Activated CD4-positive, alpha-beta memory T cell treated with anti-CD3 and anti-CD28 coated beads for 36 hours (primary cell): Measurements from ENCODE around the gene ADRB1. TPM values are rescaled to one million over a fixed set of nuclear protein-coding genes. Genes with fewer than 3 reads are reported as not detected.

Experiments
- CTCF ChIA-PET: fragments of 350-600 bp; sonication (Branson Sonifier 250); formaldehyde crosslinking; loops from one replicate; lab custom pipeline; 2021; ENCODE audit warnings: antibody characterized with exemption, inconsistent platforms; lab: Charles Lee
- POLR2A ChIA-PET: fragments of 350-600 bp; sonication (Branson Sonifier 250); formaldehyde crosslinking; loops from one replicate; lab custom pipeline; 2021; ENCODE audit warnings: antibody characterized with exemption; lab: Charles Lee
- DNase-seq: peaks from one replicate; pipeline ENCODE4 v3.0.0-alpha.2; 2020
- H3K27ac Mint-ChIP-seq: one replicate; pipeline ENCODE4 v1.8.0; 2021; ENCODE audit warnings: mixed read lengths
- H3K27me3 Mint-ChIP-seq: one replicate; pipeline ENCODE4 v1.8.0; 2021; ENCODE audit warnings: mixed read lengths
- H3K36me3 Mint-ChIP-seq: one replicate; pipeline ENCODE4 v1.8.0; 2021; ENCODE audit warnings: mixed read lengths
- H3K4me1 Mint-ChIP-seq: one replicate; pipeline ENCODE4 v1.8.0; 2021; ENCODE audit warnings: low read depth, mixed read lengths
- H3K4me3 Mint-ChIP-seq: one replicate; pipeline ENCODE4 v1.8.0; 2021; ENCODE audit warnings: mild to moderate bottlenecking, mixed read lengths
- H3K9me3 Mint-ChIP-seq: one replicate; pipeline ENCODE4 v1.8.0; 2021; ENCODE audit warnings: mixed read lengths
- intact Hi-C: fragments of 100-400 bp; cut with micrococcal nuclease; formaldehyde crosslinking; loops from one replicate; pipeline ENCODE4 v1.15.1; 2023
- total RNA-seq, 2 experiments: library from RNA; stranded (reverse); gene quantifications; one replicate each; pipeline ENCODE4 v1.2.3, GENCODE V29; 2021

The ADRB1 gene
- total RNA-seq, 2 experiments from 2014 or later = not detected

DNA sequence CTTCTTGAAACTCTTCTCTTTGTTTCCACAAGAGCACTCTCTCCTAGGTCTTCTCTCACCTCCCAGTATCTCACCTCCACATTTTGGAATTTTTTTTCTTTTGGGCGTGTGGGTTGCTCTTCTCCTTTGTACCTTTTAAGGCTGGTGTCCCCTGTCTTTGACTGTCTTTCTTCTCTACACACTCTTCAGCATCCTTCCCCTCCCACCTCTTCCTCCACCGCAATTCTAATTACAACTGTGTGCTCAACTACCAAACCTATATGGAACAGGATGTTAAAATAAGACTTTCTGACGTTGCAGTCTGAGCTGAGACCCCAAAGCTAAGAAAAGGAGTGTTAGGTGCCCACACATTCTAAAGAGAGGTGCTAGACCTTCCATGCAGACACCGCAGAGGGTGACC lies 14.0 kb upstream of the ADRB1 start:
- Mint-ChIP-seq H3K4me3 (no peak overlapping the region), H3K27ac (no peak overlapping the region), H3K9me3 (no peaks in the 10 kb centered on the region), H3K27me3 (peaks cover 13% of the 10 kb centered on the region), H3K4me1 (peaks cover 16% of the 10 kb centered on the region), H3K36me3 (no peaks in the 10 kb centered on the region)
- ChIA-PET POLR2A (interaction anchor here (0.6 kb wide), 1 partner anchor 815 kb away, joined by 4 read pairs; no protein-coding TSS in a partner anchor), CTCF (no interaction called here)
- intact Hi-C loops = no loop called here
- no peak for DNase-seq

DNA sequence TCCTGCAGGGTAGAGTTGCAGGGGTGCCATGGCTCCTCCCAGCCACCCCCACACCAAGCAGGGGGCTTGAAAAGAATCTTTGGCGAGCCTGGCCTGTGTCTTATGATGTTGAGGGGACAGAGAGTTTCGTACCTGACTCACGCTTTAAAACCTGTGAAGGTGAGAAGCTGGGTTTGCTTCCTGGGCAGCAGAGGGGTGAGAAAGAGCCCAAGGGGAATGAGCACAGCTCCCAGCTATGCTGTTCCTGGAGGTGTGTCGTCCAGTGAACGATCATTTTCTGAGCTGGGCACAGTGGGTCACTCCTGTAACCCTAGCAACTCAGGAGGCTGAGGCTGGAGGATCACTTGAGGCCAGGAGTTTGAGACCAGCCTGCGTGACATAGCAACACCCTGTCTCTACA lies 13.5 kb upstream of the ADRB1 start:
- peaks cover 13% of the 10 kb centered on the region for H3K27me3 Mint-ChIP-seq
- intact Hi-C loops = no loop called here
- POLR2A ChIA-PET = interaction anchor here (0.6 kb wide), 1 partner anchor 814 kb away, joined by 4 read pairs; no protein-coding TSS in a partner anchor
- peaks cover 12% of the 10 kb centered on the region for H3K4me1 Mint-ChIP-seq
- H3K4me3 Mint-ChIP-seq = no peak overlapping the region
- CTCF ChIA-PET = no interaction called here
- H3K9me3 Mint-ChIP-seq = no peaks in the 10 kb centered on the region
- no peak overlapping the region for H3K27ac Mint-ChIP-seq
- DNase-seq = no peak
- no peaks in the 10 kb centered on the region for H3K36me3 Mint-ChIP-seq

DNA sequence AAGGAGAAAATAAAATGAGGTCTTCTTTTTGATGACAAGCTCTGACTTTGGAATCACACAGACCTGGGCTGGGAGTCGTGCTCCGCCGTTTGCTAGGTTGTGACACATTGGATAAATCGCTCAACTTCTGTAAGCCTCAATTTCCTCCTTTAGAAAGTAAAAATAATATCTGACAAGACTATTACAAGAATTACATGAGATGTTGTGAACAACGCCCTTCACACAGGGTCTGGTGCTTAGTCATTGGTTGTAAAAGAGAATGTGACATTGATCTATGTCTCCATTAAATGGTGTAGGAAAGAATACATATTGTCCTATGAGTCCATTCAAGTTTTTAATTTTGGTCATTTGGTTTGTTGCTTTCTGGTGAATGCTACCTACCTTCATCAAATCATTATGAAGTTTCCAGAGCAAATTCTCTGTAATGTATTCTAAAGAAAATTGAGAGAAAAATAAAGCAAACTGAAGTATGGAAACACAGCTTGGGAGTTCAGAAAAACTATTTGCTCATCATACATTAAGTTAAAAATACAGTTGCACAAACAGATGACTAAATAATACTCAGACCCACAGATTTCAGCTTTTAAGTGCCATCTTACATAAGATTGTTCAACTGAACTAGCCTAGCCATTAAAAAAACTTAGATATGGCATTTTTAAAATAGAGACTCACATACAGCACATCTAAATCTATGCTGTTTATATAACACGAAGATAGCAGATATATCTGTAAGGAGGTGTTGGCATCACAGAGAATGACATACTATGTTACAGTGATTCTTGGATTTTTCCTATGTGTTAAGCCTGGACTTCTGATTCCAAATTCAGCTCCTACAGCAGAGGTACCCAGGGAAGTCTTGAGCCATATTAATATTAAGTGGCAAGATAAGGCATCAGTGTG lies 12.3 kb upstream of the ADRB1 start:
- intact Hi-C loops = no loop called here
- no peak overlapping the region for H3K27ac Mint-ChIP-seq
- peaks cover 19% of the 10 kb centered on the region for H3K27me3 Mint-ChIP-seq
- H3K36me3 Mint-ChIP-seq = no peaks in the 10 kb centered on the region
- no peak overlapping the region for H3K4me3 Mint-ChIP-seq
- ChIA-PET CTCF (no interaction called here), POLR2A (no interaction called here)
- no peak for DNase-seq
- H3K9me3 Mint-ChIP-seq = no peaks in the 10 kb centered on the region
- H3K4me1 Mint-ChIP-seq = peaks cover 3% of the 10 kb centered on the region

DNA sequence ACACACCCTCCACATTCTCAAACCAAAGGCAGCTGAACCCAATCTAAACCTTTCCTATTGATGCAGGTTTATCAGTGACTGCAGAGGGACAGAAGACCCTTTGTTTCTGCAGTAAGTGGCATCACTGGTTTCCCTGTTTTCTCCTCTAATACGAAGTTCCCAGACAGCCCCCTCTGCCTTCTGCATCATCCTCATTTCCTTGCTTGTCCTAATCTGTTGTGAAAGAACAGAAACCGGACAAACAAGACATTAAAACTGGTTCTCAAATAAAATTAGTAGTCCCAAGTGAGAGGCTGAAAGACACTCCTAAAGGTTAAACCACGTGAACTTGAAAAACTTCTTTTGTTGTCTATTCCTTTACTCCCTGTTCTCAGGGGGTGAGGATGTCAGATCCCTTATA lies 10.1 kb upstream of the ADRB1 start:
- DNase-seq = no peak
- ChIA-PET POLR2A (no interaction called here), CTCF (no interaction called here)
- H3K4me3 Mint-ChIP-seq = no peak overlapping the region
- H3K9me3 Mint-ChIP-seq = no peaks in the 10 kb centered on the region
- H3K4me1 Mint-ChIP-seq = peaks cover 3% of the 10 kb centered on the region
- no peaks in the 10 kb centered on the region for H3K36me3 Mint-ChIP-seq
- intact Hi-C loops = no loop called here
- H3K27me3 Mint-ChIP-seq = peaks cover 23% of the 10 kb centered on the region
- H3K27ac Mint-ChIP-seq = no peak overlapping the region

DNA sequence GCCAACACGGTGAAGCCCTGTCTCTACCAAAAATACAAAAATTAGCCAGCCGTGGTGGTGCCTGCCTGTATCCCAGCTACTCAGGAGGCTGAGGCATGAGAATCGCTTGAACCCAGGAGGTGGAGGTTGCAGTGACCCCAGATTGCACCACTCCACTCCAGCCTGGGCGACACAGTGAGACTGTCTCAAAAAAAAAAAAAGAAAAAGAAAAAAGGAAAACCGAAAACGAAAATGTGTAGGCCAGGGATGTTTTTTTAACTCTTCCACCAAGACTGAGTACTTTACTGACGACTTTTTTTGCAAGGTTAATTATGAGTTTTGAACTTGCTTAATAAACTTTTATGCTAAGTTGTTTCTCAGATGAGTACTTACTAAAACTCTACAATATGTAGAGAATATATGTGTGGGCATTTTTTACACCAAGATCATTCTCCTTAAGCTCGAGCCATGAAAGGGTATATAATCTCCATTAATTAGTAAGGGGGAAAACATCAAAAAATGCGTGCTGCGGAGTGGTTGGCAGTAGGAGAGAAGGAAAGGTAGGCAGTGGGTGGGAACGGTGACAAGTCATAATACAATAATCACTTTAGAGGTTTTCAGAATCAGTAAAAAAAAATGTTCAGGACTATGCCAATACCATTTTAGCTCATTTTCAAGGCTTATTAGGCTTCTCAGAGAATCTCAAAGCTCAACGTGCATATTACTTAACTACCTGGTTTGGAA lies 8.6 kb upstream of the ADRB1 start:
- peak overlapping the region; percentile 28 for H3K27ac Mint-ChIP-seq
- ChIA-PET POLR2A (no interaction called here), CTCF (interaction anchor here (0.5 to 1.0 kb wide), 2 partner anchors 13 to 177 kb away, joined by 3 read pairs; no protein-coding TSS in a partner anchor)
- no peaks in the 10 kb centered on the region for H3K36me3 Mint-ChIP-seq
- intact Hi-C loops = no loop called here
- H3K4me3 Mint-ChIP-seq = no peak overlapping the region
- no peak for DNase-seq
- no peaks in the 10 kb centered on the region for H3K9me3 Mint-ChIP-seq
- H3K27me3 Mint-ChIP-seq = peaks cover 21% of the 10 kb centered on the region
- H3K4me1 Mint-ChIP-seq = no peaks in the 10 kb centered on the region

DNA sequence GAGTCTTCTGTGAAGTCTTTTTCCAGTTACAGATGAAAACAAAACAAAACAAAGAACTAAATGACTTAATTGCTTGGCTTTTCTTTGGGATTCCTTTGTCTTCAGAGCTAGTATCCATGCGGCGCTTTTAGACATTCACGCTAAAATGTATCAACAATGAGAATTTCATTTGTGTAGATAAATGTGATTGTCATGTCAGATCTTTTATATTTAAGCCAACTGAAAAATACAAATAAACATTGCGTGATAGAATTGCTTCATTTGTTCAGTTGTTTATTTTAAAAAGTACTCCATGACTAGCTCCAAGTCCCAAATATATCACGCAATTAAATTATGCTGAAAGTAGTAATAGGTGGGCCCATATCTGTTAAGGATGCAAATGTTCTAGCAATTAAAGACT lies 7.9 kb upstream of the ADRB1 start:
- H3K4me3 Mint-ChIP-seq = no peak overlapping the region
- no peaks in the 10 kb centered on the region for H3K9me3 Mint-ChIP-seq
- CTCF ChIA-PET = interaction anchor here (1.0 kb wide), 1 partner anchor 12 kb away, joined by 3 read pairs; no protein-coding TSS in a partner anchor
- no peak overlapping the region for H3K27ac Mint-ChIP-seq
- peaks cover 26% of the 10 kb centered on the region for H3K27me3 Mint-ChIP-seq
- H3K4me1 Mint-ChIP-seq = no peaks in the 10 kb centered on the region
- POLR2A ChIA-PET = no interaction called here
- no peak for DNase-seq
- no peaks in the 10 kb centered on the region for H3K36me3 Mint-ChIP-seq
- intact Hi-C loops = no loop called here

DNA sequence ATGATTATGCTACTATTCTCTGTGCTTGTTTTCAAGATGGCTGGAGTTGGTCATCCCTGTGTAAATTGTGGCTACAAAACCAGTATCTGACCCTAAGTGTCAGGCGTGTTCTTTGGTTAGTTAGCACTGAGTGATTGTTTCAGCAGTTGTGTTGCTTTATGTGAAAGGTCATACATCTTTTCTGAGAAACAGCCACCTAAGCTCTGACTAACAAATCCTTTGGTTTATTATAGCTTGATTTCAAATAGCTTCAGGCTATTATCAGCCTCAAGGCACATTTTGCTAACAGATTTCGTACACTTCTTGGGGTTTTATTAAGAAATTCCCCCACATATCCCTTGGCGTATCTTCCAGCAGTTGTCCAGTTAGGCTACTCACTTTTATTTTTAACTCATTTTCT lies 4.8 kb upstream of the ADRB1 start:
- H3K36me3 Mint-ChIP-seq = no peaks in the 10 kb centered on the region
- peaks cover 2% of the 10 kb centered on the region for H3K4me1 Mint-ChIP-seq
- DNase-seq = no peak
- H3K27ac Mint-ChIP-seq = no peak overlapping the region
- no peak overlapping the region for H3K4me3 Mint-ChIP-seq
- no peaks in the 10 kb centered on the region for H3K9me3 Mint-ChIP-seq
- intact Hi-C loops = no loop called here
- H3K27me3 Mint-ChIP-seq = peaks cover 43% of the 10 kb centered on the region
- ChIA-PET POLR2A (no interaction called here), CTCF (no interaction called here)

DNA sequence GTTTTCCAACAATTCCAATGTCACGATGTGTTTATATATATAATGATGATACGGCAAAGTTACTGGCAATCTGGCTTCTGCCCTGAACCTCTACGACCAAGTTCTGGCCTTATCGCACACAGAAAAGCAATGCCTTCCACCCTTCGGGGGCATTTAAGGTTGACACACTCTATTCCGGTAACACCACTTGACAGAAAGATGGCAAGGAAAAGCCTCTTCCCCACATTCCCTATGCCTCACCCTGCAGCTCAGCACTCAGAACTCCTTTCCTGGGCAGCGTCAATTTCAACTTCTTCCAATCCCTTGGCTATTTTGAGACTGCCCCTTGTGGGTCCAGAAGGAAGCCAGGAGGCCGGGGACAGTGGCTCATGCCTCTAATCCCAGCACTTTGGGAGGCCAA lies 2.5 kb upstream of the ADRB1 start:
- Mint-ChIP-seq H3K4me1 (peaks cover 14% of the 10 kb centered on the region), H3K36me3 (no peaks in the 10 kb centered on the region), H3K27ac (no peak overlapping the region), H3K9me3 (no peaks in the 10 kb centered on the region), H3K27me3 (peaks cover 54% of the 10 kb centered on the region), H3K4me3 (no peak overlapping the region)
- CTCF ChIA-PET = no interaction called here
- POLR2A ChIA-PET = no interaction called here
- no peak for DNase-seq
- intact Hi-C loops = no loop called here

DNA sequence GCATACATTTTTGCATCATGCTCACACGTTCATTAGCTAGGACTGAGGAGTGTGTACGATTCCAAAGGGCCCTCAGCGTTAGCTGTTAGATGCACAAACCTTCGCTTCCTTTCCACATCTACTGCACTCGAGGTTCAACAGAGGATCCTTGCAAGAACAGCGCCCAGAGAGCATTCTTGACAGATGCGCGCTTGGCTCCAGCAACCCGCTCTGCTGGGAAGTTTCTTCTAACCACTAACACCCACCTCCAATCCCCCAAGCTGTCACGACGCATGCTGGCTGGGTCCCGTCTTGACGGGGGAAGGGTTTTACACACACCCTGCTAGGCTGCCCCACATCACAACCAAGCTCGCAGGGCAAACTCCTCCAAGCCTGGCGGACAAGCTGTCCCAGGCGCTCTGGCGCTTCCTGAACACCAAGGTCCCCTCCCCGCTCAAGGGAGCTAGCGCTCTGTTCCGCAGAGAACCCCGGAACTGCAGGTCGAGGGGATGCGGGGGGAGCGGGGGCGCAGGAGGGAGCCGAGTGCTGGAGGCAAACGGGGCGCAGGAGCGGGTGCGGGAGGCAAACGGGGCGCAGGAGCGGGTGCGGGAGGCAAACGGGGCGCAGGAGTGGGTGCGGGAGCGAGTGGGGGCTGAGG lies 653 bp upstream of the ADRB1 start:
- ChIA-PET CTCF (no interaction called here), POLR2A (no interaction called here)
- peak overlapping the region; percentile 55 for H3K4me3 Mint-ChIP-seq
- no peaks in the 10 kb centered on the region for H3K9me3 Mint-ChIP-seq
- peaks cover 65% of the 10 kb centered on the region for H3K27me3 Mint-ChIP-seq
- no peaks in the 10 kb centered on the region for H3K36me3 Mint-ChIP-seq
- intact Hi-C loops = no loop called here
- no peak overlapping the region for H3K27ac Mint-ChIP-seq
- peak; percentile 13 for DNase-seq
- H3K4me1 Mint-ChIP-seq = peaks cover 14% of the 10 kb centered on the region

DNA sequence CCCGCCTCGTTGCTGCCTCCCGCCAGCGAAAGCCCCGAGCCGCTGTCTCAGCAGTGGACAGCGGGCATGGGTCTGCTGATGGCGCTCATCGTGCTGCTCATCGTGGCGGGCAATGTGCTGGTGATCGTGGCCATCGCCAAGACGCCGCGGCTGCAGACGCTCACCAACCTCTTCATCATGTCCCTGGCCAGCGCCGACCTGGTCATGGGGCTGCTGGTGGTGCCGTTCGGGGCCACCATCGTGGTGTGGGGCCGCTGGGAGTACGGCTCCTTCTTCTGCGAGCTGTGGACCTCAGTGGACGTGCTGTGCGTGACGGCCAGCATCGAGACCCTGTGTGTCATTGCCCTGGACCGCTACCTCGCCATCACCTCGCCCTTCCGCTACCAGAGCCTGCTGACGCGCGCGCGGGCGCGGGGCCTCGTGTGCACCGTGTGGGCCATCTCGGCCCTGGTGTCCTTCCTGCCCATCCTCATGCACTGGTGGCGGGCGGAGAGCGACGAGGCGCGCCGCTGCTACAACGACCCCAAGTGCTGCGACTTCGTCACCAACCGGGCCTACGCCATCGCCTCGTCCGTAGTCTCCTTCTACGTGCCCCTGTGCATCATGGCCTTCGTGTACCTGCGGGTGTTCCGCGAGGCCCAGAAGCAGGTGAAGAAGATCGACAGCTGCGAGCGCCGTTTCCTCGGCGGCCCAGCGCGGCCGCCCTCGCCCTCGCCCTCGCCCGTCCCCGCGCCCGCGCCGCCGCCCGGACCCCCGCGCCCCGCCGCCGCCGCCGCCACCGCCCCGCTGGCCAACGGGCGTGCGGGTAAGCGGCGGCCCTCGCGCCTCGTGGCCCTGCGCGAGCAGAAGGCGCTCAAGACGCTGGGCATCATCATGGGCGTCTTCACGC lies 825 bp downstream of the ADRB1 start:
- Mint-ChIP-seq H3K36me3 (no peaks in the 10 kb centered on the region), H3K9me3 (no peaks in the 10 kb centered on the region), H3K4me1 (peaks cover 14% of the 10 kb centered on the region), H3K4me3 (peak overlapping the region; percentile 62), H3K27ac (no peak overlapping the region), H3K27me3 (peaks cover 65% of the 10 kb centered on the region)
- CTCF ChIA-PET = no interaction called here
- no peak for DNase-seq
- intact Hi-C loops = no loop called here
- POLR2A ChIA-PET = no interaction called here
